IMR-90 (cell line): ENCODE data around the gene TLR3. TPM values are rescaled to one million over a fixed set of nuclear protein-coding genes. Genes with fewer than 3 reads are reported as not detected.

Experiments
- ATAC-seq: fragments of 200-7000 bp; cut with Tn5 transposase; 2 replicates; pipeline ENCODE4 v1.9.1; 2020; ENCODE audit warnings: low read depth, mild to moderate bottlenecking, moderate library complexity
- BruUV-seq: library from RNA; stranded (reverse); fragments of 400-500 nt; replicated peaks from 2 replicates; lab custom pipeline; 2021; lab: Mats Ljungman, UMichigan
- CTCF ChIA-PET: fragments of 300-600 bp; formaldehyde crosslinking; extraction: SDS; loops from one replicate; lab custom pipeline; 2021; ENCODE audit warnings: antibody characterized with exemption; lab: Yijun Ruan, JAX
- POLR2A ChIA-PET: fragments of 300-600 bp; sonication (Branson Sonifier 250); formaldehyde crosslinking; loops from one replicate; lab custom pipeline; 2022; ENCODE audit warnings: antibody characterized with exemption; ENCODE audit not compliant: unreplicated experiment; lab: Charles Lee
- DNase-seq: peaks from one replicate; pipeline ENCODE4 v3.0.0; 2013
- H2AFZ ChIP-seq: replicated peaks from 2 replicates; pipeline ENCODE3; 2013; ENCODE audit warnings: low read length, mild to moderate bottlenecking; ENCODE audit not compliant: poor library complexity
- H2AK5ac ChIP-seq: 2 replicates; pipeline ENCODE4 v1.6.1; 2013; ENCODE audit warnings: low read depth, low read length, inconsistent platforms
- H2AK9ac ChIP-seq: replicated peaks from 2 replicates; pipeline ENCODE3; 2013; ENCODE audit warnings: mild to moderate bottlenecking, low read depth, low read length, moderate library complexity; ENCODE audit not compliant: poor library complexity
- H2BK120ac ChIP-seq: 2 replicates; pipeline ENCODE4 v1.6.1; 2013; ENCODE audit warnings: low read depth, low read length, inconsistent platforms
- H2BK15ac ChIP-seq: 3 replicates; pipeline ENCODE4 v1.6.1; 2013; ENCODE audit warnings: low read depth, low read length, inconsistent platforms
- H2BK20ac ChIP-seq: 2 replicates; pipeline ENCODE4 v1.6.1; 2013; ENCODE audit warnings: low read depth, mild to moderate bottlenecking, inconsistent platforms, low read length, moderate library complexity
- H2BK5ac ChIP-seq: 2 replicates; pipeline ENCODE4 v1.6.1; 2013; ENCODE audit warnings: mild to moderate bottlenecking, low read depth, low read length, inconsistent platforms; ENCODE audit not compliant: poor library complexity, severe bottlenecking
- H3K14ac ChIP-seq: replicated peaks from 2 replicates; pipeline ENCODE4 v1.6.1; 2013; ENCODE audit warnings: low read depth, low read length, inconsistent platforms
- H3K18ac ChIP-seq: 2 replicates; pipeline ENCODE4 v1.6.1; 2013; ENCODE audit warnings: low read depth, low read length, control low read depth
- H3K23ac ChIP-seq: 2 replicates; pipeline ENCODE4 v1.6.1; 2013; ENCODE audit warnings: low read depth, low read length, inconsistent platforms
- H3K27ac ChIP-seq: 2 replicates; pipeline ENCODE4 v1.5.1; 2013; ENCODE audit warnings: mild to moderate bottlenecking, control low read depth, low read length; ENCODE audit not compliant: insufficient read depth
- H3K27me3 ChIP-seq: 2 replicates; pipeline ENCODE4 v1.6.1; 2013; ENCODE audit warnings: low read length; ENCODE audit not compliant: control insufficient read depth, insufficient read depth
- H3K36me3 ChIP-seq: 2 replicates; pipeline ENCODE4 v1.6.1; 2013; ENCODE audit warnings: low read length, mixed read lengths; ENCODE audit not compliant: control insufficient read depth, insufficient read depth
- H3K4ac ChIP-seq: 2 replicates; pipeline ENCODE4 v1.6.1; 2013; ENCODE audit warnings: low read depth, low read length, inconsistent platforms
- H3K4me1 ChIP-seq: 2 replicates; pipeline ENCODE4 v1.6.1; 2013; ENCODE audit warnings: low read length, mixed read lengths; ENCODE audit not compliant: control insufficient read depth, insufficient read depth
- H3K4me2 ChIP-seq: 2 replicates; pipeline ENCODE4 v1.6.1; 2013; ENCODE audit warnings: low read depth, mild to moderate bottlenecking, control low read depth, low read length, moderate library complexity
- H3K4me3 ChIP-seq: 2 replicates; pipeline ENCODE4 v1.5.1; 2013; ENCODE audit warnings: low read depth, mild to moderate bottlenecking, control low read depth, low read length, moderate library complexity; ENCODE audit not compliant: insufficient read depth
- H3K56ac ChIP-seq: 2 replicates; pipeline ENCODE4 v1.6.1; 2013; ENCODE audit warnings: low read length, inconsistent platforms; ENCODE audit not compliant: insufficient read depth; ENCODE audit errors: extremely low read depth
- H3K79me1 ChIP-seq, 2 experiments: 2 replicates each; pipeline ENCODE4 v1.6.1; 2013; ENCODE audit warnings: low read length in 2 of 2, inconsistent platforms in 1 of 2, low read depth in 1 of 2
- H3K9ac ChIP-seq: 2 replicates; pipeline ENCODE4 v1.6.1; 2013; ENCODE audit warnings: low read depth, low read length, control low read depth
- H3K9me1 ChIP-seq: 2 replicates; pipeline ENCODE4 v1.6.1; 2013; ENCODE audit warnings: low read length, inconsistent platforms; ENCODE audit not compliant: insufficient read depth
- H3K9me3 ChIP-seq: 2 replicates; pipeline ENCODE4 v1.6.1; 2013; ENCODE audit warnings: low read length; ENCODE audit not compliant: control insufficient read depth, insufficient read depth
- H4K20me1 ChIP-seq: 2 replicates; pipeline ENCODE4 v1.6.1; 2013; ENCODE audit warnings: low read length, inconsistent platforms; ENCODE audit not compliant: insufficient read depth
- H4K5ac ChIP-seq: 2 replicates; pipeline ENCODE4 v1.6.1; 2013; ENCODE audit warnings: mild to moderate bottlenecking, low read depth, low read length, control low read depth
- H4K8ac ChIP-seq, 2 experiments: 2 replicates each; pipeline ENCODE4 v1.6.1; 2013; ENCODE audit warnings: low read depth in 2 of 2, low read length in 2 of 2, control low read depth in 1 of 2, inconsistent platforms in 1 of 2
- H4K91ac ChIP-seq: 2 replicates; pipeline ENCODE4 v1.6.1; 2013; ENCODE audit warnings: low read depth, low read length, inconsistent platforms; ENCODE audit not compliant: insufficient read depth
- CHD1 ChIP-seq: IDR thresholded peaks from 2 replicates; pipeline ENCODE4 v1.6.1; 2012; ENCODE audit warnings: low read depth, low read length, improper control_type of control experiment
- FOS ChIP-seq: fragments of 150-350 bp; IDR thresholded peaks from 2 replicates; pipeline ENCODE4 v1.6.1; 2016; ENCODE audit warnings: low read depth, low read length
- NFE2L2 ChIP-seq: fragments of 150-350 bp; IDR thresholded peaks from 2 replicates; pipeline ENCODE4 v1.6.1; 2016; ENCODE audit warnings: low read depth, mild to moderate bottlenecking, low read length
- RAD21 ChIP-seq: IDR thresholded peaks from 2 replicates; pipeline ENCODE4 v1.6.1; 2012; ENCODE audit warnings: low read length, improper control_type of control experiment
- SMC3 ChIP-seq: fragments of 150-350 bp; IDR thresholded peaks from 2 replicates; pipeline ENCODE4 v1.6.1; 2016; ENCODE audit warnings: low read depth, mild to moderate bottlenecking, antibody characterized with exemption, low read length, moderate library complexity
- WGBS, 2 experiments: methylation state at CpG; one replicate each; pipeline versions ENCODE4 v1.1.5 to v1.1.7; 2013; ENCODE audit warnings: missing lambda C conversion rate in 2 of 2; ENCODE audit not compliant: insufficient read length in 1 of 2; ENCODE audit errors: extremely low coverage in 2 of 2; 5-methylcytosine and 5-hydroxymethylcytosine counted together
- dilution Hi-C: fragments of 300-500 bp; cut with HindIII; formaldehyde crosslinking; loops from one replicate; pipeline ENCODE4 v1.14.3; 2018; ENCODE audit warnings: low sequenced_read_pairs; ENCODE audit not compliant: unreplicated experiment
- in situ Hi-C: fragments of 300-500 bp; cut with MboI; formaldehyde crosslinking; loops from 3 replicates; pipeline ENCODE4 v1.14.3; 2019; ENCODE audit warnings: low sequenced_read_pairs, inconsistent platforms, mixed read lengths
- intact Hi-C: fragments of 100-400 bp; cut with micrococcal nuclease; formaldehyde crosslinking; loops from 2 replicates; pipeline ENCODE4 v1.10.0; 2022
- polyA plus RNA-seq, 3 experiments: library from polyadenylated mRNA; depleted of rRNA; stranded (reverse); fragments of >200 nt; gene quantifications; 2 replicates each; pipeline ENCODE4 v1.2.3, GENCODE V29; 2012; ENCODE audit warnings: low replicate concordance in 1 of 3
- total RNA-seq: library from RNA; depleted of rRNA; stranded (reverse); fragments of >200 nt; gene quantifications from 2 replicates; pipeline ENCODE4 v1.2.3, GENCODE V29; 2012
- TF ChIP-seq, protein P1 (sequence below): conservative IDR thresholded peaks from 2 replicates; pipeline ENCODE4 v1.5.1; 2012; ENCODE audit warnings: mild to moderate bottlenecking, low read depth, low read length, improper control_type of control experiment

The TLR3 gene
- total and polyA plus RNA-seq, 2 of the 4 experiments (the other 2 are of a cell fraction): 0.12 to 0.36 TPM

DNA sequence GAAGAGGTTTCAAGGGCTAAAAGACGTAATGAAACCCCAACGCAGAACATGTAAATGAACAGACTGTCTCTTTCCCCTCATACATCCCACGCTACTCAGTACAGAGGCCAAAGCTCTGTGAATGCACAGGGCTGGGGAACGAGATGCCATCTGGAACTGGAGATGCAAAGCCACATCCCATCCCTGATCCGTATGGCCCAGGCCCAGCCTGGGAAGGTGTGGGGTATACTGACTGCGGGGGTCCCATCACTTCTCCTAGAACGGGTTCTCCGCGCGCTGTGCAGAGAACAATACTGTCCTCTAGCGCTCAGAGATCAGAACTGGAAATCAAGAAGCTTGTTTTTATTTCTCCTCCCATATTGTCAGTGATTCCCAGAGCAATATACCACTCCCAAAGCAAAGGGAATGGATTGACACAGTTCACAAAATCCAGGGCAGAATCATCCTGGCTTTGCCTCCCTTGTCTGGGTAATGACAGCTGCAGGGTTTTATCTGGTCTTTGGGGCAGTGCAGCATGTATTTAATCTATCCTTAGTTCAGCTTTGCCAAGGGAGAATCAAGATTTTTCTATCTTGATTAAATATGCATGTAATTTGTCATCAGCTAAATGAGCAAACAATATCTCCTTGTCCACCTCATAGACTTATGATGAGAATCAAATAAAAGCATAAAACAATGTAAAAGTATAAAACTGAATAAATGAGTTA lies 47.3 kb upstream of the TLR3 start:
- CTCF ChIA-PET: interaction anchor here (0.5 to 3.7 kb wide), 24 partner anchors 9 to 902 kb away, joined by 3 to 57 read pairs (median 4); no protein-coding TSS in a partner anchor
- H2BK120ac ChIP-seq: no peak overlapping the region
- no peak overlapping the region for H2AK5ac ChIP-seq
- no peak overlapping the region for H3K4ac ChIP-seq
- no peak overlapping the region for H3K14ac ChIP-seq
- H3K18ac ChIP-seq: no peak overlapping the region
- H3K23ac ChIP-seq: no peak overlapping the region
- no peaks in the 10 kb centered on the region for H3K9me3 ChIP-seq
- H2AFZ ChIP-seq: peak overlapping the region; percentile 69
- POLR2A ChIA-PET: no interaction called here
- H3K4me1 ChIP-seq: no peaks in the 10 kb centered on the region
- in situ Hi-C loops (no loop called here), dilution Hi-C loops (no loop called here), intact Hi-C loops (loop anchor here (1.0 to 5.0 kb wide), 3 partner anchors 364 to 549 kb away; partner anchors contain the start of gene CCDC110)
- DNase-seq (peak; percentile 20), ATAC-seq (peak; percentile 86)
- H4K5ac ChIP-seq: no peak overlapping the region
- no peak overlapping the region for H3K4me3 ChIP-seq
- TF ChIP-seq CHD1 (no peak), SMC3 (peak; percentile 68), FOS (no peak), RAD21 (peak; percentile 88), NFE2L2 (no peak)
- TF ChIP-seq, protein P1, sequence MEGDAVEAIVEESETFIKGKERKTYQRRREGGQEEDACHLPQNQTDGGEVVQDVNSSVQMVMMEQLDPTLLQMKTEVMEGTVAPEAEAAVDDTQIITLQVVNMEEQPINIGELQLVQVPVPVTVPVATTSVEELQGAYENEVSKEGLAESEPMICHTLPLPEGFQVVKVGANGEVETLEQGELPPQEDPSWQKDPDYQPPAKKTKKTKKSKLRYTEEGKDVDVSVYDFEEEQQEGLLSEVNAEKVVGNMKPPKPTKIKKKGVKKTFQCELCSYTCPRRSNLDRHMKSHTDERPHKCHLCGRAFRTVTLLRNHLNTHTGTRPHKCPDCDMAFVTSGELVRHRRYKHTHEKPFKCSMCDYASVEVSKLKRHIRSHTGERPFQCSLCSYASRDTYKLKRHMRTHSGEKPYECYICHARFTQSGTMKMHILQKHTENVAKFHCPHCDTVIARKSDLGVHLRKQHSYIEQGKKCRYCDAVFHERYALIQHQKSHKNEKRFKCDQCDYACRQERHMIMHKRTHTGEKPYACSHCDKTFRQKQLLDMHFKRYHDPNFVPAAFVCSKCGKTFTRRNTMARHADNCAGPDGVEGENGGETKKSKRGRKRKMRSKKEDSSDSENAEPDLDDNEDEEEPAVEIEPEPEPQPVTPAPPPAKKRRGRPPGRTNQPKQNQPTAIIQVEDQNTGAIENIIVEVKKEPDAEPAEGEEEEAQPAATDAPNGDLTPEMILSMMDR: peak; percentile 83
- peak overlapping the region; percentile 24; the same call in 1 of the 2 replicates for H3K4me2 ChIP-seq
- no peak overlapping the region for H4K8ac ChIP-seq
- no CpG with 5 or more reads among the region's 11 CpGs for WGBS, 2 experiments
- H3K9ac ChIP-seq: no peak overlapping the region
- H2BK20ac ChIP-seq: no peak overlapping the region
- no peaks in the 10 kb centered on the region for H4K20me1 ChIP-seq
- no peaks in the 10 kb centered on the region for H3K9me1 ChIP-seq
- no peak overlapping the region for H2BK15ac ChIP-seq
- no peak overlapping the region for H2BK5ac ChIP-seq
- H4K91ac ChIP-seq: no peak overlapping the region
- no peak overlapping the region for H3K56ac ChIP-seq
- no peaks in the 10 kb centered on the region for H3K79me1 ChIP-seq
- no TSS peak for BruUV-seq
- H3K36me3 ChIP-seq: no peaks in the 10 kb centered on the region
- H2AK9ac ChIP-seq: no peak overlapping the region
- H3K27me3 ChIP-seq: peaks cover 26% of the 10 kb centered on the region
- H3K27ac ChIP-seq: no peak overlapping the region
